Activated B cell treated with CpG ODN at 0.5 μM for 24 hours (primary cell): Measurements from ENCODE around the gene CPNE7. TPM values are rescaled to one million over a fixed set of nuclear protein-coding genes. Genes with fewer than 3 reads are reported as not detected.

ENCODE experiments used
- ATAC-seq: fragments of 200-7000 bp; cut with Tn5 transposase; one replicate; pipeline ENCODE4 v1.10.0; 2021; ENCODE audit warnings: low read depth, mild to moderate bottlenecking, moderate library complexity
- CTCF ChIA-PET: fragments of 350-600 bp; sonication (Branson Sonifier 250); formaldehyde crosslinking; loops from one replicate; lab custom pipeline; 2021; ENCODE audit warnings: antibody characterized with exemption; lab: Charles Lee
- POLR2A ChIA-PET: fragments of 350-600 bp; sonication (Branson Sonifier 250); formaldehyde crosslinking; loops from one replicate; lab custom pipeline; 2021; ENCODE audit warnings: antibody characterized with exemption; lab: Charles Lee
- DNase-seq: peaks from one replicate; pipeline ENCODE4 v3.0.0; 2022
- H3K27ac Mint-ChIP-seq: one replicate; pipeline ENCODE4 v1.8.0; 2020; ENCODE audit warnings: mixed read lengths
- H3K27me3 Mint-ChIP-seq: one replicate; pipeline ENCODE4 v1.8.0; 2021; ENCODE audit warnings: mixed read lengths
- H3K36me3 Mint-ChIP-seq: one replicate; pipeline ENCODE4 v1.8.0; 2021; ENCODE audit warnings: low read depth, mixed read lengths
- H3K4me1 Mint-ChIP-seq: one replicate; pipeline ENCODE4 v1.8.0; 2021; ENCODE audit warnings: mixed read lengths
- H3K4me3 Mint-ChIP-seq: one replicate; pipeline ENCODE4 v1.8.0; 2020; ENCODE audit warnings: mild to moderate bottlenecking, mixed read lengths
- H3K9me3 Mint-ChIP-seq: one replicate; pipeline ENCODE4 v1.8.0; 2020; ENCODE audit warnings: mixed read lengths
- intact Hi-C: fragments of 100-400 bp; cut with micrococcal nuclease; formaldehyde crosslinking; loops from one replicate; pipeline ENCODE4 v1.15.1; 2024
- total RNA-seq: library from RNA; stranded (reverse); gene quantifications from 2 replicates; pipeline ENCODE4 v1.2.3, GENCODE V29; 2022
- TF ChIP-seq, protein P1 (sequence below): fragments of 200-600 bp; IDR thresholded peaks from one replicate; pipeline ENCODE4 v1.8.0; 2022; ENCODE audit warnings: antibody characterized with exemption, mild to moderate bottlenecking

Gene CPNE7
- total RNA-seq, 1 donor from 2014 or later: 2.0 TPM

DNA sequence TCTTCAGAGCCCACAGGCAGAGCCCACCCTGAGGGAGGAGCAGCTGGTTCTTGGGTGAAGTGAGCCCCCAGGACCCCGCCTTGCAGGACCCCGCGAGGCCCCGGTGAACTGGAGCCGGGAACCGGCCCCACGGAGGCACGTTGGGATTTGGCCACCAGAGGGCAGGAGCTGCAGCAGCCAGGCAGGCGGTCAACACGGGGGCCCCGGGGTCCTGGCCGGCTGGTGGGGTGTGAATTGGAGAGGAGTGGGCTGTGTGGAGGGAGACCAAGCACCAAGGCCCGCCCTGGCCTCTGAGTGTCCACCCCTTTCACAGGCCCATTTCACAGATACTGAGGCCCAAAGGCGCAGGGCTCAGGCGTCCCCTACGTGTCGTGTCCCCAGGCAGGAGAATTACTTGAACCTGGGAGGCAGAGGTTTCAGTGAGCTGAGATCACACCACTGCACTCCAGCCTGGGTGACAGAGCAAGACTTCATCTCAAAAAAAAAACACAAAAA is 40.1 kb downstream of the CPNE7 start:
- Mint-ChIP-seq H3K4me3 (no peak overlapping the region), H3K27me3 (peaks cover 3% of the 10 kb centered on the region), H3K27ac (no peak overlapping the region), H3K36me3 (no peaks in the 10 kb centered on the region), H3K4me1 (peaks cover 12% of the 10 kb centered on the region), H3K9me3 (no peaks in the 10 kb centered on the region)
- intact Hi-C loops: loop anchor here (1.0 to 2.0 kb wide), 2 partner anchors 26 to 245 kb away; no protein-coding TSS in a partner anchor
- CTCF ChIA-PET: interaction anchor here (1.0 to 2.3 kb wide), 4 partner anchors 25 to 245 kb away, joined by 3 to 14 read pairs (median 3); no protein-coding TSS in a partner anchor
- POLR2A ChIA-PET: interaction anchor here (0.7 kb wide), 1 partner anchor 368 kb away, joined by 8 read pairs; no protein-coding TSS in a partner anchor
- TF ChIP-seq, protein P1, sequence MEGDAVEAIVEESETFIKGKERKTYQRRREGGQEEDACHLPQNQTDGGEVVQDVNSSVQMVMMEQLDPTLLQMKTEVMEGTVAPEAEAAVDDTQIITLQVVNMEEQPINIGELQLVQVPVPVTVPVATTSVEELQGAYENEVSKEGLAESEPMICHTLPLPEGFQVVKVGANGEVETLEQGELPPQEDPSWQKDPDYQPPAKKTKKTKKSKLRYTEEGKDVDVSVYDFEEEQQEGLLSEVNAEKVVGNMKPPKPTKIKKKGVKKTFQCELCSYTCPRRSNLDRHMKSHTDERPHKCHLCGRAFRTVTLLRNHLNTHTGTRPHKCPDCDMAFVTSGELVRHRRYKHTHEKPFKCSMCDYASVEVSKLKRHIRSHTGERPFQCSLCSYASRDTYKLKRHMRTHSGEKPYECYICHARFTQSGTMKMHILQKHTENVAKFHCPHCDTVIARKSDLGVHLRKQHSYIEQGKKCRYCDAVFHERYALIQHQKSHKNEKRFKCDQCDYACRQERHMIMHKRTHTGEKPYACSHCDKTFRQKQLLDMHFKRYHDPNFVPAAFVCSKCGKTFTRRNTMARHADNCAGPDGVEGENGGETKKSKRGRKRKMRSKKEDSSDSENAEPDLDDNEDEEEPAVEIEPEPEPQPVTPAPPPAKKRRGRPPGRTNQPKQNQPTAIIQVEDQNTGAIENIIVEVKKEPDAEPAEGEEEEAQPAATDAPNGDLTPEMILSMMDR: no peak
- ATAC-seq: no peak
- DNase-seq: peak; percentile 52

DNA sequence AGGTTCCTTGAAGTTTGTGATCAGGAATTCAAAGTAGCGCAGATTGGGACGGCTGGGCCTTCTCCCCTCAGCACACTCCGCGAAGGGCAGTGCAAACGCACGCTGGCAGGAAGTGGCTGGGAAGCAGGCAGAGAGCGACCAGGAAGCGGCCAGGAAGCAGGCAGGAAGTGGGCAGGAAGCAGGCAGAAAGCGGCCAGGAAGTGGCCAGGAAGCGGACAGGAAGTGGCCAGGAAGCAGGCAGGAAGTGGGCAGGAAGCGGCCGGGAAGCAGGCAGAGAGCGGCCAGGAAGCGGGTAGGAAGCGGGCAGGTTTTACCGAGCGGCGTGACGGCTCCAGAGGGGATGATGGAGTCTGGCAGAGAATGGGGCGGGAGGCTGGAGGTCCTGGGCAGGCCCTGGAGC is 41.1 kb downstream of the CPNE7 start:
- Mint-ChIP-seq H3K4me3 (no peak overlapping the region), H3K9me3 (no peaks in the 10 kb centered on the region), H3K27me3 (peaks cover 4% of the 10 kb centered on the region), H3K36me3 (no peaks in the 10 kb centered on the region), H3K4me1 (peaks cover 12% of the 10 kb centered on the region), H3K27ac (no peak overlapping the region)
- ChIA-PET CTCF (interaction anchor here (0.7 kb wide), 1 partner anchor 25 kb away, joined by 3 read pairs; no protein-coding TSS in a partner anchor), POLR2A (no interaction called here)
- DNase-seq: no peak
- intact Hi-C loops: no loop called here
- TF ChIP-seq, protein P1: no peak
- ATAC-seq: no peak

GRCh38 chr16:89617036-89617435 is 41.5 kb downstream of the CPNE7 start:
- POLR2A ChIA-PET: no interaction called here
- TF ChIP-seq, protein P1: no peak
- DNase-seq (no peak), ATAC-seq (no peak)
- Mint-ChIP-seq H3K36me3 (no peaks in the 10 kb centered on the region), H3K4me3 (no peak overlapping the region), H3K9me3 (no peaks in the 10 kb centered on the region), H3K4me1 (peaks cover 12% of the 10 kb centered on the region), H3K27me3 (peaks cover 4% of the 10 kb centered on the region), H3K27ac (no peak overlapping the region)
- CTCF ChIA-PET: interaction anchor here (0.7 kb wide), 1 partner anchor 24 kb away, joined by 3 read pairs; no protein-coding TSS in a partner anchor
- intact Hi-C loops: no loop called here

DNA sequence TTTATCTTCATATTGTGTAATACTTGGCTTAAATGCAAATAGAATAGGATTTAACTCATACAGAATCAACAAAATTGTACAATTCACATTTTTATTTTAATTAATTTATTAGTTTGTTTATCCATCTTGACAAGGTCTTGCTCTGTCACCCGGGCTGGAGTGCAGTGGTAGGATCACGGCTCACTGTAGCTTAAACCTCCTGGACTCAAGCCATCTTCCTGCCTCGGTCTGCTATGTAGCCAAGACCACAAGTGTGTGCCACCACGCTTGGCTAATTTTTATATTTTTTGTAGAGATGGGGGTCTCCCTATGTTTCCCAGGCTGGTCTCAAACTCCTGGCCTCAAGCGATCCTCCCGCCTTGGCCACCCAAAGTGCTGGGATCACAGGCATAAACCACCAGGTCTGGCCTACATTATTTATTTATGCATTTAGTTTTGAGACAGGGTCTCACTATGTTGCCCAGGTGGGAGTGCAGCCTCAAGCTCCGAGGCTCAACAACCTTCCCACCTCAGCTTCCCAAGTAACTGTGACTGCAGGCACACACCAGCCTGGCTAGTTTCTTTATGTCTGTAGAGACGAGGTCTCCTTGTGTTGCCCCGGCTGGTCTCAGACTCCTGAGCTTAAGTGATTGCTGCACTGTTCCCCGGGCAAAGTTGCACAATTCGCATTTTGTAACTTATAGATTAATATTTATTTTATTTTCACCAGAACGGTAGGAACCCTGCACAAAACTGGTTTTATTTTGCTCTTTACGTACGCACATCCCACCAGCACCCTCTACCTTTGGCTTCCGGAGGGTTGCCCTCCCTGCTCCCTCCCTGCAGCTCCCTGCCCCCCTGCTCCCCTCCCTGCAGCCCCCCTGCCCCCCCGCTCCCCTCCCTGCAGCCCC is 42.8 kb downstream of the CPNE7 start:
- ChIA-PET POLR2A (no interaction called here), CTCF (no interaction called here)
- DNase-seq (no peak), ATAC-seq (no peak)
- H3K4me3 Mint-ChIP-seq: no peak overlapping the region
- peaks cover 10% of the 10 kb centered on the region for H3K4me1 Mint-ChIP-seq
- TF ChIP-seq, protein P1: no peak
- H3K36me3 Mint-ChIP-seq: no peaks in the 10 kb centered on the region
- peaks cover 4% of the 10 kb centered on the region for H3K27me3 Mint-ChIP-seq
- intact Hi-C loops: no loop called here
- H3K9me3 Mint-ChIP-seq: no peaks in the 10 kb centered on the region
- H3K27ac Mint-ChIP-seq: no peak overlapping the region

GRCh38 chr16:89619840-89620239 is 44.3 kb downstream of the CPNE7 start:
- POLR2A ChIA-PET: no interaction called here
- H3K36me3 Mint-ChIP-seq: no peaks in the 10 kb centered on the region

More at GRCh38 chr16:89619840-89620239, 44.3 kb downstream of the CPNE7 start:
- Mint-ChIP-seq H3K4me1 (peaks cover 10% of the 10 kb centered on the region), H3K9me3 (no peaks in the 10 kb centered on the region), H3K4me3 (no peak overlapping the region), H3K27ac (no peak overlapping the region), H3K27me3 (peaks cover 6% of the 10 kb centered on the region)
- intact Hi-C loops: no loop called here
- ATAC-seq: no peak
- CTCF ChIA-PET: no interaction called here
- TF ChIP-seq, protein P1: no peak
- no peak for DNase-seq
